HepG2 (cell line): ENCODE results near the gene TMEM231. TPM values are rescaled to one million over a fixed set of nuclear protein-coding genes. Genes with fewer than 3 reads are reported as not detected.
A peak's percentile ranks its signal among the peaks of the same experiment; 100 is the strongest.
"Not testable (repeated sequence)": the region's sequence is repeated elsewhere in the genome, so short reads cannot be mapped to it uniquely, and the experiment has no call there.

Experiments
- ATAC-seq: fragments of 200-7000 bp; cut with Tn5 transposase; 3 replicates; pipeline ENCODE4 v1.9.1; 2020; ENCODE audit warnings: mild to moderate bottlenecking, moderate library complexity
- BruUV-seq: library from RNA; stranded (reverse); fragments of 400-500 nt; replicated peaks from 2 replicates; lab custom pipeline; 2021; lab: Mats Ljungman, UMichigan
- CTCF ChIA-PET: fragments of 300-600 bp; formaldehyde crosslinking; extraction: SDS; loops from one replicate; lab custom pipeline; 2021; ENCODE audit warnings: low total read pairs, inconsistent platforms, low intra/inter-chr PET ratio; lab: Yijun Ruan, JAX
- POLR2A ChIA-PET: fragments of 350-600 bp; sonication (Branson Sonifier 250); formaldehyde crosslinking; loops from one replicate; lab custom pipeline; 2020; ENCODE audit warnings: antibody characterized with exemption, inconsistent platforms; lab: Yijun Ruan, JAX
- DNase-seq: peaks from one replicate; pipeline ENCODE4 v3.0.0-alpha.2; 2015; ENCODE audit warnings: low spot score
- FAIRE-seq: peaks from 3 replicates; lab custom pipeline; 2011; peaks lifted over from hg19 to GRCh38; lab: Jason Lieb, UNC
- H2AFZ ChIP-seq: one replicate; pipeline ENCODE4 v1.6.1; 2011; ENCODE audit warnings: low read length, inconsistent platforms
- H3K27ac ChIP-seq: fragments of 300-600 bp; 3 replicates; pipeline ENCODE4 v1.8.0; 2011; ENCODE audit warnings: mixed run types, mild to moderate bottlenecking, mixed read lengths, low read length, inconsistent platforms; ENCODE audit not compliant: insufficient read depth; ENCODE audit errors: extremely low read length
- H3K27me3 ChIP-seq, 2 experiments: fragments of 200-600 bp in 1 of 2; 2 replicates in 1 of 2; 3 replicates in 1 of 2; pipeline versions ENCODE4 v1.6.0 to v1.8.0; 2011; ENCODE audit warnings: low read length in 2 of 2, mild to moderate bottlenecking in 2 of 2, moderate library complexity in 2 of 2, inconsistent platforms in 1 of 2; ENCODE audit not compliant: insufficient read depth in 2 of 2, control insufficient read depth in 1 of 2
- H3K36me3 ChIP-seq, 2 experiments: fragments of 200-600 bp in 1 of 2; replicated peaks in 1 of 2; 2 replicates in 1 of 2; 3 replicates in 1 of 2; pipeline versions ENCODE4 v1.5.1 to v1.8.0; 2011; ENCODE audit warnings: low read length in 2 of 2, inconsistent platforms in 1 of 2; ENCODE audit not compliant: insufficient read depth in 2 of 2, control insufficient read depth in 1 of 2
- H3K4me1 ChIP-seq: 2 replicates; pipeline ENCODE4 v1.5.1; 2012; ENCODE audit warnings: low read length, inconsistent platforms; ENCODE audit not compliant: insufficient read depth
- H3K4me2 ChIP-seq: 2 replicates; pipeline ENCODE4 v1.6.0; 2011; ENCODE audit warnings: low read depth, low read length, inconsistent platforms
- H3K4me3 ChIP-seq, 3 experiments: fragments of 200-600 bp in 1 of 3; sonication (generic), shearing (Covaris generic) in 1 of 3; replicated peaks in 1 of 3; 2 replicates each; pipeline ENCODE4 v1.5.1; 2011 to 2016; ENCODE audit warnings: low read length in 3 of 3, inconsistent platforms in 2 of 3, low read depth in 2 of 3, mild to moderate bottlenecking in 2 of 3, control low read depth in 1 of 3, mixed read lengths in 1 of 3; ENCODE audit not compliant: insufficient read depth in 1 of 3
- H3K79me2 ChIP-seq: one replicate; pipeline ENCODE4 v1.6.1; 2011; ENCODE audit warnings: low read length, inconsistent platforms; ENCODE audit not compliant: insufficient read depth
- H3K9ac ChIP-seq: 2 replicates; pipeline ENCODE4 v1.6.0; 2011; ENCODE audit warnings: mild to moderate bottlenecking, low read depth, low read length, inconsistent platforms; ENCODE audit not compliant: insufficient read depth
- H3K9me3 ChIP-seq: 2 replicates; pipeline ENCODE4 v1.5.1; 2012; ENCODE audit warnings: mild to moderate bottlenecking, low read length
- H4K20me1 ChIP-seq: 2 replicates; pipeline ENCODE4 v1.6.0; 2011; ENCODE audit warnings: inconsistent platforms, mild to moderate bottlenecking, low read length, moderate library complexity; ENCODE audit not compliant: insufficient read depth
- CAMTA2 ChIP-seq: sonication (generic); formaldehyde crosslinking; IDR thresholded peaks from 2 replicates; pipeline ENCODE4 v1.4.0; 2020; ENCODE audit warnings: mild to moderate bottlenecking, missing genetic modification reagents, borderline replicate concordance
- ELF1 ChIP-seq: sonication (generic); formaldehyde crosslinking; IDR thresholded peaks from 2 replicates; pipeline ENCODE4 v1.4.0; 2020; ENCODE audit warnings: missing genetic modification reagents
- ELF4 ChIP-seq: sonication (generic); formaldehyde crosslinking; IDR thresholded peaks from 2 replicates; pipeline ENCODE4 v1.5.0; 2020; ENCODE audit warnings: missing genetic modification reagents, mild to moderate bottlenecking, moderate library complexity, borderline replicate concordance
- FOXP1 ChIP-seq, 2 experiments: fragments of 450-650 bp in 1 of 2; IDR thresholded peaks; 2 replicates each; pipeline ENCODE4 v1.6.1; 2017 to 2018; ENCODE audit warnings: antibody characterized with exemption in 1 of 2
- IKZF1 ChIP-seq: fragments of 450-650 bp; IDR thresholded peaks from 2 replicates; pipeline ENCODE4 v1.7.1; 2016
- KDM4B ChIP-seq: sonication (generic); formaldehyde crosslinking; IDR thresholded peaks from 2 replicates; pipeline ENCODE4 v1.4.0; 2020; ENCODE audit warnings: missing genetic modification reagents
- PHB2 ChIP-seq: fragments of 450-650 bp; IDR thresholded peaks from 2 replicates; pipeline ENCODE4 v1.6.1; 2018; ENCODE audit not compliant: partially characterized antibody
- UBTF ChIP-seq: sonication (generic); formaldehyde crosslinking; IDR thresholded peaks from 2 replicates; pipeline ENCODE4 v1.4.0; 2020; ENCODE audit warnings: mild to moderate bottlenecking, missing genetic modification reagents
- ZNF101 ChIP-seq: sonication (generic); formaldehyde crosslinking; IDR thresholded peaks from 2 replicates; pipeline ENCODE4 v1.4.0; 2020; ENCODE audit warnings: mild to moderate bottlenecking, low read depth, missing genetic modification reagents, borderline replicate concordance
- ZNF205 ChIP-seq: IDR thresholded peaks from 2 replicates; pipeline ENCODE4 v1.6.1; 2018; ENCODE audit warnings: missing biosample characterization, missing genetic modification reagents
- ZNF720 ChIP-seq: sonication (generic); formaldehyde crosslinking; IDR thresholded peaks from 2 replicates; pipeline ENCODE4 v1.4.0; 2020; ENCODE audit warnings: missing genetic modification reagents
- WGBS: methylation state at CpG from one replicate; pipeline ENCODE4 v1.1.6; 2017; ENCODE audit warnings: low lambda C conversion rate; 5-methylcytosine and 5-hydroxymethylcytosine counted together
- in situ Hi-C: cut with HindIII; loops from 2 replicates; pipeline ENCODE4 v1.10.0; 2017; ENCODE audit warnings: low pct_unique_long_range_greater_than_20kb; ENCODE audit not compliant: extremely low pct_ligation_motif_present
- intact Hi-C: fragments of 100-400 bp; cut with micrococcal nuclease; formaldehyde crosslinking; loops from one replicate; pipeline ENCODE4 v1.10.0; 2022; ENCODE audit not compliant: unreplicated experiment
- polyA plus RNA-seq, 8 experiments: library from polyadenylated mRNA; depleted of rRNA in 3 of 8; stranded (reverse) in 7 of 8; unstranded in 1 of 8; fragments of >200 nt; fragmentation: Illumina TruSeq in 4 of 8; extraction: Trizol in 4 of 8; gene quantifications; 2 replicates each; pipeline versions ENCODE4 v1.2.1 to v1.2.3, GENCODE V29; 2011 to 2016; ENCODE audit warnings: low read depth in 4 of 8, missing spikeins in 1 of 8, mixed read lengths in 1 of 8; ENCODE audit not compliant: insufficient read depth in 1 of 8
- total RNA-seq, 5 experiments: library from RNA; depleted of rRNA; stranded (reverse); fragments of >200 nt; fragmentation: Illumina TruSeq; extraction: Trizol; gene quantifications; 2 replicates each; pipeline ENCODE4 v1.2.3, GENCODE V29; 2016; ENCODE audit warnings: low read depth in 1 of 5
- TF ChIP-seq, protein P1 (sequence below): IDR thresholded peaks from 2 replicates; pipeline ENCODE4 v1.6.1; 2018; ENCODE audit warnings: missing genetic modification reagents

The TMEM231 gene
- total and polyA plus RNA-seq, 2 of the 13 experiments (the other 11 are each of a cell fraction or from before 2014, with no cell fraction given) = 3.5 to 7.4 TPM

GRCh38 chr16:75541236-75541635 is 14.8 kb downstream of the TMEM231 start:
- Histone ChIP-seq H3K79me2 (no peaks in the 10 kb centered on the region), H3K9ac (no peak overlapping the region), H3K4me2 (no peak overlapping the region), H3K9me3 (no peaks in the 10 kb centered on the region), H3K36me3 (no peaks in the 10 kb centered on the region), H3K4me1 (no peaks in the 10 kb centered on the region), H4K20me1 (no peaks in the 10 kb centered on the region), H3K27ac (no peak overlapping the region), H2AFZ (no peak overlapping the region), H3K27me3 (no peaks in the 10 kb centered on the region), H3K4me3 (no peak overlapping the region)
- TF ChIP-seq FOXP1 (IDR thresholded peaks at IDR 0.05) = no peak
- TF ChIP-seq FOXP1 (CRISPR knock-in tag; IDR thresholded peaks at IDR 0.05) = no peak
- no peak for TF ChIP-seq IKZF1
- TF ChIP-seq ELF1 (CRISPR knock-in tag) = no peak
- no peak for TF ChIP-seq CAMTA2
- TF ChIP-seq, protein P1, sequence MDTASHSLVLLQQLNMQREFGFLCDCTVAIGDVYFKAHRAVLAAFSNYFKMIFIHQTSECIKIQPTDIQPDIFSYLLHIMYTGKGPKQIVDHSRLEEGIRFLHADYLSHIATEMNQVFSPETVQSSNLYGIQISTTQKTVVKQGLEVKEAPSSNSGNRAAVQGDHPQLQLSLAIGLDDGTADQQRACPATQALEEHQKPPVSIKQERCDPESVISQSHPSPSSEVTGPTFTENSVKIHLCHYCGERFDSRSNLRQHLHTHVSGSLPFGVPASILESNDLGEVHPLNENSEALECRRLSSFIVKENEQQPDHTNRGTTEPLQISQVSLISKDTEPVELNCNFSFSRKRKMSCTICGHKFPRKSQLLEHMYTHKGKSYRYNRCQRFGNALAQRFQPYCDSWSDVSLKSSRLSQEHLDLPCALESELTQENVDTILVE (CRISPR knock-in tag) = no peak
- TF ChIP-seq ZNF720 (CRISPR knock-in tag) = no peak
- no peak for TF ChIP-seq ZNF101
- no peak for TF ChIP-seq PHB2
- no peak for TF ChIP-seq ZNF205
- TF ChIP-seq UBTF (CRISPR knock-in tag) = no peak
- TF ChIP-seq KDM4B = no peak
- TF ChIP-seq ELF4 (CRISPR knock-in tag) = no peak
- intact Hi-C loops = no loop called here
- ATAC-seq (no peak), FAIRE-seq (no peak), DNase-seq (no peak)
- BruUV-seq = no TSS peak
- POLR2A ChIA-PET = no interaction called here
- CTCF ChIA-PET = no interaction called here
- 61% methylated on average over 5 of the region's 5 CpGs for WGBS
- in situ Hi-C loops = no loop called here

DNA sequence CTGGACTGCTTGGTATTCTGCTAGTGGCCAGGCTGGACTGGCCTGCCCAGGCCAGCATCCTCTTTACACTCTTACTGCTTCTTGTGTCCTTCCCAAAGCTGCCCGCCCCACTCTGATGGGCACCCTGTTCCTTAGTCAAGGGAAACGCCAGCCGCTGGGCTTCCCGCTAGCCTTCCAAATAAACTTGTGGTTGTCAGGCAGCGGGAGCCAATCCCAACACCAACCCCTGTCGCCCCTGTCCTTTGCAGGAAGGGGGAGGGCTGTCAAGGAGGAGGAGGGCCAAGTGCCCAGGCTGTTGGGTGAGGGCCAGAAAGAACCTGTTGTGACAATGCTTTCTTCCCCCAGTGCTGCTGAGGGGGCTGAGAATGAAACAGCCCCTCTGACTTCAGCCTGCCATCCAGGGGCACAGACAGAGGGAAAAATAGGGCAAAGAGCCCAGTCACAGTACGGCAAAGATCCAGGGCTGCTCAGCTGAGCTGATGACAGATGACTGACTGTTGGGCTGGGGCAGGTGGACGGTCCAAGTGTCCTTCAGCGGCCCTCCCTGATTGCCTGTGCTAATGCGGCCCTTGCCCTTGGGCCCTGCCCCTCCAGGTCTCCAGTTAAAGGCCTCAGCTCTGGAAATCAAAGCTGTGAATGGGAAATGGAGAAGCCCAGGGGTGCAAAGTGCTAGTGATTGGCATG is 17.0 kb downstream of the TMEM231 start:
- FAIRE-seq, in situ Hi-C loops, H3K36me3 ChIP-seq, H3K4me3 ChIP-seq, CTCF ChIA-PET, H2AFZ ChIP-seq, POLR2A ChIA-PET, H3K4me2 ChIP-seq, H3K9me3 ChIP-seq, H3K9ac ChIP-seq, H4K20me1 ChIP-seq, DNase-seq, BruUV-seq, H3K27ac ChIP-seq, H3K79me2 ChIP-seq, H3K4me1 ChIP-seq, intact Hi-C loops, H3K27me3 ChIP-seq: not testable (repeated sequence)
- peak; percentile 64 for ATAC-seq
- 68% methylated on average over 8 of the region's 10 CpGs for WGBS
